Liver (tissue), 9 donors: ENCODE results near the gene PACS1. TPM values are rescaled to one million over a fixed set of nuclear protein-coding genes. Genes with fewer than 3 reads are reported as not detected.

ENCODE experiments used
- DNase-seq: peaks from one replicate; pipeline ENCODE4 v3.0.0-alpha.2; 2017; ENCODE audit warnings: low spot score
- H3K27ac ChIP-seq, 2 donors: one replicate each; pipeline ENCODE4 v1.7.0; 2013; ENCODE audit warnings: inconsistent platforms in 2 of 2, low read length in 2 of 2, control low read depth in 1 of 2, low read depth in 1 of 2, mild to moderate bottlenecking in 1 of 2
- H3K27me3 ChIP-seq, 4 donors: one replicate each; pipeline versions ENCODE4 v1.6.1 to v1.7.0; 2013; ENCODE audit warnings: low read length in 3 of 4, inconsistent platforms in 1 of 4, mild to moderate bottlenecking in 1 of 4, moderate library complexity in 1 of 4; ENCODE audit not compliant: control insufficient read depth in 4 of 4, insufficient read depth in 4 of 4
- H3K36me3 ChIP-seq, 4 donors: one replicate each; pipeline versions ENCODE4 v1.6.1 to v1.7.0; 2013; ENCODE audit warnings: low read length in 3 of 4, mild to moderate bottlenecking in 3 of 4, low read depth in 1 of 4, moderate library complexity in 1 of 4; ENCODE audit not compliant: control insufficient read depth in 4 of 4, insufficient read depth in 3 of 4
- H3K4me1 ChIP-seq, 4 donors: one replicate each; pipeline versions ENCODE4 v1.6.1 to v1.7.0; 2013; ENCODE audit warnings: low read length in 3 of 4, mild to moderate bottlenecking in 3 of 4, moderate library complexity in 1 of 4; ENCODE audit not compliant: control insufficient read depth in 4 of 4, insufficient read depth in 4 of 4
- H3K4me3 ChIP-seq, 3 donors: one replicate each; pipeline versions ENCODE4 v1.6.1 to v1.7.0; 2013; ENCODE audit warnings: low read length in 3 of 3, control low read depth in 1 of 3, low read depth in 1 of 3, mild to moderate bottlenecking in 1 of 3
- H3K9ac ChIP-seq, 2 donors: one replicate each; pipeline ENCODE4 v1.7.0; 2013; ENCODE audit warnings: low read length in 2 of 2, mild to moderate bottlenecking in 2 of 2, moderate library complexity in 2 of 2, control low read depth in 1 of 2, low read depth in 1 of 2
- H3K9me3 ChIP-seq, 4 donors: one replicate each; pipeline versions ENCODE4 v1.6.1 to v1.7.0; 2013; ENCODE audit warnings: low read length in 3 of 4; ENCODE audit not compliant: control insufficient read depth in 4 of 4
- ATF3 ChIP-seq: IDR thresholded peaks from 2 replicates; pipeline ENCODE4 v1.6.1; 2016; ENCODE audit warnings: antibody characterized with exemption
- CTCF ChIP-seq: fragments of 150-350 bp; IDR thresholded peaks from 2 replicates; pipeline ENCODE4 v1.5.1; 2017; ENCODE audit warnings: improper control_type of control experiment, low read depth, low read length; ENCODE audit not compliant: missing input control
- EGR1 ChIP-seq, 2 donors: IDR thresholded peaks; 2 replicates each; pipeline ENCODE4 v1.6.1; 2016 to 2018; ENCODE audit warnings: antibody characterized with exemption in 2 of 2, low read depth in 2 of 2
- FOXA1 ChIP-seq: IDR thresholded peaks from 2 replicates; pipeline ENCODE4 v1.6.1; 2016; ENCODE audit warnings: antibody characterized with exemption
- FOXA2 ChIP-seq: IDR thresholded peaks from 2 replicates; pipeline ENCODE4 v1.6.1; 2016; ENCODE audit warnings: antibody characterized with exemption
- GABPA ChIP-seq, 2 donors: IDR thresholded peaks in 1 of 2; conservative IDR thresholded peaks in 1 of 2; 2 replicates each; pipeline ENCODE4 v1.6.1; 2016; ENCODE audit warnings: antibody characterized with exemption in 2 of 2, mild to moderate bottlenecking in 1 of 2, moderate library complexity in 1 of 2
- HNF4A ChIP-seq, 2 donors: conservative IDR thresholded peaks; 2 replicates each; pipeline ENCODE4 v1.6.1; 2016; ENCODE audit warnings: antibody characterized with exemption in 2 of 2, mild to moderate bottlenecking in 2 of 2
- HNF4G ChIP-seq: IDR thresholded peaks from 2 replicates; pipeline ENCODE4 v1.6.1; 2016; ENCODE audit warnings: antibody characterized with exemption
- JUND ChIP-seq, 2 donors: IDR thresholded peaks; 2 replicates each; pipeline ENCODE4 v1.6.1; 2016; ENCODE audit warnings: antibody characterized with exemption in 2 of 2
- MAX ChIP-seq: IDR thresholded peaks from 2 replicates; pipeline ENCODE4 v1.6.1; 2016; ENCODE audit warnings: antibody characterized with exemption
- NR2F2 ChIP-seq: IDR thresholded peaks from 2 replicates; pipeline ENCODE4 v1.6.1; 2016; ENCODE audit warnings: antibody characterized with exemption
- RAD21 ChIP-seq, 2 donors: IDR thresholded peaks; 2 replicates each; pipeline ENCODE4 v1.6.1; 2016; ENCODE audit warnings: antibody characterized with exemption in 2 of 2, mild to moderate bottlenecking in 2 of 2
- REST ChIP-seq: IDR thresholded peaks from 2 replicates; pipeline ENCODE4 v1.6.1; 2016; ENCODE audit warnings: antibody characterized with exemption, mild to moderate bottlenecking
- RXRA ChIP-seq, 2 donors: IDR thresholded peaks; 2 replicates each; pipeline ENCODE4 v1.6.1; 2017 to 2018; ENCODE audit warnings: antibody characterized with exemption in 2 of 2, mild to moderate bottlenecking in 1 of 2
- SP1 ChIP-seq: IDR thresholded peaks from 2 replicates; pipeline ENCODE4 v1.6.1; 2018; ENCODE audit warnings: antibody characterized with exemption, mild to moderate bottlenecking
- TAF1 ChIP-seq: conservative IDR thresholded peaks from 2 replicates; pipeline ENCODE4 v1.6.1; 2016; ENCODE audit warnings: antibody characterized with exemption, mild to moderate bottlenecking
- YY1 ChIP-seq: IDR thresholded peaks from 2 replicates; pipeline ENCODE4 v1.6.1; 2016; ENCODE audit warnings: antibody characterized with exemption, mild to moderate bottlenecking
- ZBTB33 ChIP-seq: IDR thresholded peaks from 2 replicates; pipeline ENCODE4 v1.6.1; 2016; ENCODE audit warnings: antibody characterized with exemption
- WGBS: extraction: QIAGEN DNeasy Blood & Tissue Kit; methylation state at CpG from one replicate; pipeline ENCODE4 v1.1.7; 2013; 5-methylcytosine and 5-hydroxymethylcytosine counted together
- polyA plus RNA-seq, 2 donors: library from polyadenylated mRNA; stranded (reverse) in 1 of 2; unstranded in 1 of 2; fragments of 200-250 nt in 1 of 2; fragments of >200 nt in 1 of 2; fragmentation: Nextera tagmentation in 1 of 2; extraction: Ambion mirVana in 1 of 2; gene quantifications; one replicate each; pipeline versions ENCODE4 v1.2.1 to v1.2.3, GENCODE V29; 2013 to 2015
- total RNA-seq, 2 donors: library from RNA; depleted of rRNA; stranded (reverse); fragments of >200 nt; gene quantifications; one replicate each; pipeline ENCODE4 v1.2.3, GENCODE V29; 2014
- donor health status: healthy.
- donor health status: healthy.
- donor health status: healthy.
- donor health status: healthy.
- donor health status: healthy.

Gene PACS1
- total and polyA plus RNA-seq, 4 donors = 2.7 to 9.1 (median 7.3) TPM

GRCh38 chr11:66242095-66242765 is 172.2 kb downstream of the PACS1 start:
- Histone ChIP-seq H3K36me3 (peaks cover 0 to 20% (median 2%) of the 10 kb centered on the region in 4 donors), H3K4me3 (no peak overlapping the region), H3K4me1 (no peaks in the 10 kb centered on the region), H3K27ac (no peak overlapping the region), H3K9ac (no peak overlapping the region), H3K9me3 (no peaks in the 10 kb centered on the region), H3K27me3 (no peaks in the 10 kb centered on the region)
- no peak for DNase-seq
- WGBS = 89% methylated on average over 14 of the region's 14 CpGs
- TF ChIP-seq EGR1 (IDR thresholded peaks at IDR 0.05; ENCODE audit: low read depth in 2 of 2) (no peak), JUND (IDR thresholded peaks at IDR 0.05) (no peak), YY1 (no peak), ZBTB33 (no peak), RAD21 (IDR thresholded peaks at IDR 0.05) (no peak), FOXA2 (no peak), CTCF (no peak), ATF3 (no peak), TAF1 (no peak), REST (no peak), RXRA (IDR thresholded peaks at IDR 0.05) (no peak), NR2F2 (no peak), MAX (no peak), GABPA (IDR thresholded peaks at IDR 0.05 in 1 of 2, conservative IDR thresholded peaks at IDR 0.05 in 1 of 2) (no peak), HNF4A (conservative IDR thresholded peaks at IDR 0.05) (no peak), SP1 (no peak), FOXA1 (no peak), HNF4G (no peak)
